Neural progenitor cell (in vitro differentiated cells): Measurements from ENCODE around the gene METAP2. TPM values are rescaled to one million over a fixed set of nuclear protein-coding genes. Genes with fewer than 3 reads are reported as not detected.
"Not testable (repeated sequence)": the region's sequence is repeated elsewhere in the genome, so short reads cannot be mapped to it uniquely, and the experiment has no call there.

Source experiments
- DNase-seq: peaks from one replicate; pipeline ENCODE4 v3.0.0-alpha.2; 2016; ENCODE audit warnings: low spot score
- H2AFZ ChIP-seq: fragments of 200-600 bp; sonication (generic); replicated peaks from 2 replicates; pipeline ENCODE4 v1.6.1; 2016; ENCODE audit warnings: antibody characterized with exemption
- H3F3A ChIP-seq: fragments of 200-600 bp; sonication (generic); 2 replicates; pipeline ENCODE4 v1.6.1; 2016; ENCODE audit warnings: antibody characterized with exemption, low read depth
- H3K27ac ChIP-seq: fragments of 200-600 bp; sonication (generic); 2 replicates; pipeline ENCODE4 v1.5.1; 2016; ENCODE audit warnings: mild to moderate bottlenecking
- H3K27me3 ChIP-seq: fragments of 200-600 bp; sonication (generic); 2 replicates; pipeline ENCODE4 v1.6.1; 2016; ENCODE audit warnings: mild to moderate bottlenecking, moderate library complexity
- H3K36me3 ChIP-seq: fragments of 200-600 bp; sonication (generic); 2 replicates; pipeline ENCODE4 v1.5.1; 2016
- H3K4me1 ChIP-seq: fragments of 200-600 bp; sonication (generic); 2 replicates; pipeline ENCODE4 v1.6.1; 2016; ENCODE audit warnings: mixed run types
- H3K4me2 ChIP-seq: fragments of 200-600 bp; sonication (generic); 2 replicates; pipeline ENCODE4 v1.6.1; 2016
- H3K4me3 ChIP-seq: fragments of 200-600 bp; sonication (generic); 2 replicates; pipeline ENCODE4 v1.5.1; 2016
- H3K79me2 ChIP-seq: fragments of 200-600 bp; sonication (generic); 2 replicates; pipeline ENCODE4 v1.6.1; 2016; ENCODE audit warnings: low read depth
- H3K9ac ChIP-seq: fragments of 200-600 bp; sonication (generic); 2 replicates; pipeline ENCODE4 v1.6.1; 2016
- H3K9me3 ChIP-seq: fragments of 200-600 bp; sonication (generic); 2 replicates; pipeline ENCODE4 v1.5.1; 2016; ENCODE audit warnings: low read depth
- H4K20me1 ChIP-seq: fragments of 200-600 bp; sonication (generic); 2 replicates; pipeline ENCODE4 v1.6.1; 2016; ENCODE audit warnings: low read depth
- H3K27ac Mint-ChIP-seq: 3 replicates; pipeline ENCODE4 v1.8.0; 2021; ENCODE audit warnings: mixed read lengths
- H3K27me3 Mint-ChIP-seq: 2 replicates; pipeline ENCODE4 v1.8.0; 2022; ENCODE audit warnings: low read depth, mild to moderate bottlenecking, inconsistent platforms, moderate library complexity, mixed read lengths; ENCODE audit not compliant: insufficient read depth
- H3K36me3 Mint-ChIP-seq: 3 replicates; pipeline ENCODE4 v1.8.0; 2021; ENCODE audit warnings: mixed read lengths
- H3K4me1 Mint-ChIP-seq: 3 replicates; pipeline ENCODE4 v1.8.0; 2021; ENCODE audit warnings: mixed read lengths
- H3K4me3 Mint-ChIP-seq: 3 replicates; pipeline ENCODE4 v1.8.0; 2021; ENCODE audit warnings: mild to moderate bottlenecking, moderate library complexity, mixed read lengths
- H3K9me3 Mint-ChIP-seq: 3 replicates; pipeline ENCODE4 v1.8.0; 2020; ENCODE audit warnings: mixed read lengths
- CTCF ChIP-seq: fragments of 200-600 bp; sonication (generic); IDR thresholded peaks from 2 replicates; pipeline ENCODE4 v1.5.1; 2017; ENCODE audit warnings: antibody characterized with exemption, mild to moderate bottlenecking
- EZH2 ChIP-seq: fragments of 200-600 bp; sonication (generic); IDR thresholded peaks from 2 replicates; pipeline ENCODE4 v1.6.1; 2017; ENCODE audit warnings: antibody characterized with exemption, mild to moderate bottlenecking, moderate library complexity
- EZH2phosphoT487 ChIP-seq: fragments of 200-600 bp; sonication (generic); IDR thresholded peaks from 2 replicates; pipeline ENCODE4 v1.6.1; 2017; ENCODE audit warnings: antibody characterized with exemption
- total RNA-seq: library from RNA; depleted of rRNA; stranded (reverse); fragments of >200 nt; gene quantifications from 2 replicates; pipeline ENCODE4 v1.2.3, GENCODE V29; 2015; ENCODE audit warnings: low replicate concordance

Gene METAP2
- total RNA-seq, 1 donor from 2014 or later = 231 TPM

GRCh38 chr12:95445884-95446505 lies 28.0 kb upstream of the METAP2 start:
- Mint-ChIP-seq H3K27me3 (peaks cover 8% of the 10 kb centered on the region), H3K36me3 (no peaks in the 10 kb centered on the region), H3K9me3 (no peaks in the 10 kb centered on the region), H3K27ac (no peak overlapping the region), H3K4me1 (peaks cover 27% of the 10 kb centered on the region), H3K4me3 (no peak overlapping the region)
- peaks cover 39% of the 10 kb centered on the region for H3K4me1 ChIP-seq
- peaks cover 46% of the 10 kb centered on the region for H3F3A ChIP-seq
- H4K20me1 ChIP-seq = peaks cover 2% of the 10 kb centered on the region
- no peak overlapping the region for H3K27ac ChIP-seq
- no peak for DNase-seq
- TF ChIP-seq EZH2 (no peak), CTCF (no peak), EZH2phosphoT487 (peak; percentile 6)
- H3K4me3 ChIP-seq = peak overlapping the region; percentile 36
- peak overlapping the region; percentile 78 for H3K4me2 ChIP-seq
- peaks cover 17% of the 10 kb centered on the region for H3K27me3 ChIP-seq
- no peaks in the 10 kb centered on the region for H3K36me3 ChIP-seq
- no peak overlapping the region for H3K9ac ChIP-seq
- H2AFZ ChIP-seq = peak overlapping the region; percentile 73
- no peaks in the 10 kb centered on the region for H3K9me3 ChIP-seq
- H3K79me2 ChIP-seq = no peaks in the 10 kb centered on the region

- Histone ChIP-seq H3K27me3 (peaks cover 17% of the 10 kb centered on the region), H3K4me2 (peak overlapping the region; percentile 78), H4K20me1 (peaks cover 2% of the 10 kb centered on the region), H3K27ac (no peak overlapping the region), H3K4me3 (peak overlapping the region; percentile 36), H2AFZ (peak overlapping the region; percentile 73), H3K36me3 (no peaks in the 10 kb centered on the region), H3K79me2 (no peaks in the 10 kb centered on the region), H3K9ac (no peak overlapping the region), H3K9me3 (no peaks in the 10 kb centered on the region), H3K4me1 (peaks cover 39% of the 10 kb centered on the region), H3F3A (peaks cover 46% of the 10 kb centered on the region)
- Mint-ChIP-seq H3K4me3 (peak overlapping the region; percentile 24), H3K4me1 (peaks cover 27% of the 10 kb centered on the region), H3K36me3 (no peaks in the 10 kb centered on the region), H3K9me3 (no peaks in the 10 kb centered on the region), H3K27ac (peak overlapping the region; percentile 14), H3K27me3 (peaks cover 8% of the 10 kb centered on the region)
- TF ChIP-seq EZH2 (no peak), EZH2phosphoT487 (no peak), CTCF (no peak)
- DNase-seq = peak; percentile 77
Measured at GRCh38 chr12:95446506-95446900, 27.4 kb upstream of the METAP2 start.

GRCh38 chr12:95449656-95450055 lies 24.3 kb upstream of the METAP2 start:
- Histone ChIP-seq H3K4me1 (peaks cover 23% of the 10 kb centered on the region), H3F3A (peaks cover 24% of the 10 kb centered on the region), H3K27me3 (peaks cover 17% of the 10 kb centered on the region)
- H3K27me3 Mint-ChIP-seq, H2AFZ ChIP-seq, H3K36me3 ChIP-seq, H3K4me2 ChIP-seq, H3K9me3 ChIP-seq, H3K9me3 Mint-ChIP-seq, H3K79me2 ChIP-seq, H3K27ac ChIP-seq, DNase-seq, H3K9ac ChIP-seq, H3K4me3 ChIP-seq, H3K27ac Mint-ChIP-seq, H3K4me3 Mint-ChIP-seq, H3K36me3 Mint-ChIP-seq, H4K20me1 ChIP-seq: not testable (repeated sequence)
- H3K4me1 Mint-ChIP-seq = peaks cover 10% of the 10 kb centered on the region

GRCh38 chr12:95452501-95452900 lies 21.5 kb upstream of the METAP2 start:
- H3K9me3 ChIP-seq, H3F3A ChIP-seq, H3K36me3 ChIP-seq, H3K9ac ChIP-seq, H4K20me1 ChIP-seq, H3K27ac Mint-ChIP-seq, H3K4me2 ChIP-seq, H3K4me1 ChIP-seq, H3K4me1 Mint-ChIP-seq, H3K79me2 ChIP-seq, H3K36me3 Mint-ChIP-seq, DNase-seq, H3K27me3 Mint-ChIP-seq, H3K4me3 Mint-ChIP-seq, H3K9me3 Mint-ChIP-seq, H3K4me3 ChIP-seq, H3K27me3 ChIP-seq, H3K27ac ChIP-seq, H2AFZ ChIP-seq: not testable (repeated sequence)

GRCh38 chr12:95453881-95454280 lies 20.1 kb upstream of the METAP2 start:
- not testable (repeated sequence) for H3K27ac ChIP-seq, H4K20me1 ChIP-seq, H2AFZ ChIP-seq, DNase-seq, H3K4me1 Mint-ChIP-seq, H3K27me3 ChIP-seq, H3K4me1 ChIP-seq, H3K4me2 ChIP-seq, H3K36me3 ChIP-seq, H3K79me2 ChIP-seq, H3K36me3 Mint-ChIP-seq, H3K4me3 ChIP-seq, H3K9me3 ChIP-seq, H3K4me3 Mint-ChIP-seq, H3K27ac Mint-ChIP-seq, H3F3A ChIP-seq, H3K9ac ChIP-seq, H3K27me3 Mint-ChIP-seq
- peaks cover 11% of the 10 kb centered on the region for H3K9me3 Mint-ChIP-seq

- H3K36me3 Mint-ChIP-seq, H3K27me3 ChIP-seq, H3K4me1 Mint-ChIP-seq, H3F3A ChIP-seq, DNase-seq, H3K9me3 ChIP-seq, H3K79me2 ChIP-seq, H4K20me1 ChIP-seq, H3K36me3 ChIP-seq, H3K4me1 ChIP-seq, H3K27ac Mint-ChIP-seq, H3K9ac ChIP-seq, H3K4me3 ChIP-seq, H3K27ac ChIP-seq, H3K4me2 ChIP-seq, H2AFZ ChIP-seq, H3K27me3 Mint-ChIP-seq, H3K4me3 Mint-ChIP-seq: not testable (repeated sequence)
- peaks cover 11% of the 10 kb centered on the region for H3K9me3 Mint-ChIP-seq
Measured at GRCh38 chr12:95454780-95455215, 19.2 kb upstream of the METAP2 start.
